ENCODE results near the gene NAALAD2. TPM values are rescaled to one million over a fixed set of nuclear protein-coding genes. Genes with fewer than 3 reads are reported as not detected.
"Not testable (repeated sequence)": the region's sequence is repeated elsewhere in the genome, so short reads cannot be mapped to it uniquely, and the experiment has no call there.

NAALAD2 gene
- polyA plus RNA-seq, 6 donors from 2014 or later = 0.08 to 0.12 (median 0.10) TPM; not detected in 3

DNA sequence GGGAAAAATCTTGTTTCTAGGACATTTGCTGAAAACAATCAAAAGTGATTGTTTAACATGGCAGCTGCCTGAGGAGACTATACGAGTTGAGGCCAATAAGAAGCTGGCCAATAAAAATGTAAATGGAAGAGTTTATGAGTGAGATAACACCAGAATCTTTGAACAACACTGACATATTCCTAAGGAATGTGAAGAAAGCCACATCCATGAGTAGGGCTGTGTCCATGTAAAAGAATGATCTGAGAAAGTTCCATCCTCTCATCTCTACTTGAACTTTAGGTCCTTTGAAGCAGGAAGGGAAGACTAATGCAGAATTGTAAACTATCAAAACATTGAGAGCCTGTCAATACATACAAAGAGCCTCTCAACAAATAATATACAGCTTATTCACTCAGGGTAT is 95.3 kb downstream of the NAALAD2 start:
- Mint-ChIP-seq H3K9me3 (peaks cover 4 to 14% (median 7%) of the 10 kb centered on the region in 7 donors), H3K4me1 (peaks cover 0 to 2% (median 0%) of the 10 kb centered on the region in 3 donors), H3K27me3 (peaks cover 4 to 29% (median 10%) of the 10 kb centered on the region in 3 donors), H3K27ac (no peak overlapping the region), H3K36me3 (peaks cover 4 to 17% of the 10 kb centered on the region in 2 donors), H3K4me3 (no peak overlapping the region)
- ATAC-seq (ENCODE audit: low read depth in 2 of 2) (no peak), DNase-seq (no peak)

DNA sequence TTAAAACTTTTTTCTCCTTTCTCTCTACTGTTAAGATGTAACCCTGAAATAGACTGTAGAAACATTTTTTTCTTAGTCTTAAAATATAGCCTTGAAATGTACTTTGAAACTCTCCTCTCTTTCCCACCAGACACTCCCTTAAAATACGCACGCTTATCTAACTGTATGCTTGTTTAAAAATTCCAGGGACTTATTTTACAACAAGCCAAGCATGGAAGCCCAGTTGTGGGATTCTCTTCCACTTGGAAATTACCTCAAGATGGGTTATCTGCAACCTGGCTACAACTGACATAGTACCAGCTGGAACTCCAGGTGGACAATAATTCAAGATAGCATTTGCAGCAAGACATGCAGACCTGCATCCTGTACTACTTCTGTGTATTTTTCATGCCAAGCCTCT is 100.5 kb downstream of the NAALAD2 start:
- no peak overlapping the region for H3K27ac Mint-ChIP-seq
- H3K4me1 Mint-ChIP-seq = no peaks in the 10 kb centered on the region
- no peak for DNase-seq
- H3K27me3 Mint-ChIP-seq = peaks cover 2 to 43% (median 14%) of the 10 kb centered on the region in 3 donors
- peaks cover 2 to 8% (median 4%) of the 10 kb centered on the region in 7 donors for H3K9me3 Mint-ChIP-seq
- H3K4me3 Mint-ChIP-seq = no peak overlapping the region
- H3K36me3 Mint-ChIP-seq = peaks cover under 1 to 4% of the 10 kb centered on the region in 2 donors
- ATAC-seq (ENCODE audit: low read depth in 2 of 2) = no peak

DNA sequence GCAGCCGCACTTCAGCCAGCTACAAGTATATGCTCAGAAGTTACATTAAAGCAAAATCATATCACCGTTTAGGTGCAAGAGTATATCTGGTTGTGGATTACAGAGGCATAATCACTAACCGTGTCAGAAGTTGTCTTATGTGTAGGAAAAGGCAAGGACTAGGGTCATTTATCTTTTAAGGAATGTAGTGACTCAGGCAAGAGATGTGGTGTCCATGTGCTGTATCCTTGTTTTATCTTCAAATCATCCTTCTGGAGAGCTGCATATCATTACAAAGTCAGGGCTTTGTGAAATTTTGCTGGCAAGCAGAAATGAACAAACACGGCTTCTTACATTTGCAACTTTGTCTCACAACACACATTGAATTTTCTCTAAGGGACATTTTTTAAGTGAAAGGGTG is 101.1 kb downstream of the NAALAD2 start:
- H3K4me1 Mint-ChIP-seq = no peaks in the 10 kb centered on the region
- no peak overlapping the region for H3K4me3 Mint-ChIP-seq
- peaks cover 0 to 5% (median 1%) of the 10 kb centered on the region in 7 donors for H3K9me3 Mint-ChIP-seq
- ATAC-seq (ENCODE audit: low read depth in 2 of 2) (no peak), DNase-seq (no peak)
- peaks cover 4 to 43% (median 13%) of the 10 kb centered on the region in 3 donors for H3K27me3 Mint-ChIP-seq
- no peaks in the 10 kb centered on the region for H3K36me3 Mint-ChIP-seq
- no peak overlapping the region for H3K27ac Mint-ChIP-seq

DNA sequence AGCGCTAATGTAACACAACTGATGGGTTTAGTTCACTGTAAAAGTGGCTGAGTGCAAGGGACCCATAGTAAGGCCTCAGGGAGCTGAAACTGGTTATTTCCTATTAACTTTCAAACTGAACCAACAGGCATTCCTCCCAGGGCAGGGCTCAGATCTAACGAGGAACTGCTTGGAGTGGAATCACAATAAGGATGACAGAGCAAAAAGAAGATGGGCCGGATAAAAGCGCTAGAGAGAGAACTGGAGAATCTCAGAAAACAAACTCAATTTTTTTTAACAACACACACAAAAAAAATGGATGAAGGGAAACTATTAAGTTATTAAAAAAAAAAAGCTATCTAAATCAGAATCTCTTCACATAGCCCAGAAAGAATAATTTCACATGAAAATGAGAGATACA is 102.5 kb downstream of the NAALAD2 start:
- H3K4me3 Mint-ChIP-seq = no peak overlapping the region
- H3K4me1 Mint-ChIP-seq = no peaks in the 10 kb centered on the region
- H3K27ac Mint-ChIP-seq = no peak overlapping the region
- DNase-seq (no peak), ATAC-seq (ENCODE audit: low read depth in 2 of 2) (no peak)
- peaks cover 0 to 2% (median 0%) of the 10 kb centered on the region in 7 donors for H3K9me3 Mint-ChIP-seq
- H3K27me3 Mint-ChIP-seq = peaks cover 4 to 42% (median 13%) of the 10 kb centered on the region in 3 donors
- no peaks in the 10 kb centered on the region for H3K36me3 Mint-ChIP-seq

DNA sequence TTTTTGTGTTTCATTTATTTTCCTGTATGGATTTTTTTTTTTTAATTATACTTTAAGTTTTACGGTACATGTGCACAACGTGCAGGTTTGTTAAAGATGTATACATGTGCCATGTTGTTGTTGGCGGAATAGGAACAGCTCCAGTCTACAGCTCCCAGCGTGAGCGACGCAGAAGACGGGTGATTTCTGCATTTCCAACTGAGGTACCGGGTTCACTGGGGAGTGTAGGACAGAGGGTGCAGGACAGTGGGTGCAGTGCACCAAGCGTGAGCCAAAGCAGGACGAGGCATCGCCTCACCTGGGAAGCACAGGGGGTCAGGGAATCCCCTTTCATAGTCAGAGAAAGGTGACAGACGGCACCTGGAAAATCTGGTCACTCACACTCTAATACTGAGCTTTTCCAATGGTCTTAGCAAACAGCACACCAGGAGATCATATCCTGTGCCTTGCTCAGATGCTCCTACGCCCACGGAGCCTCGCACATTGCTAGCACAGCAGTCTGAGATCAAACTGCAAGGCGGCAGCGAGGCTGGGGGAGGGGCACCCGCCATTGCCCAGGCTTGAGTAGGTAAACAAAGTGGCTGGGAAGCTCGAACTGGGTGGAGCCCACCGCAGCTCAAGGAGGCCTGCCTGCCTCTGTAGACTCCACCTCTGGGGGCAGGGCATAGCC is 105.6 kb downstream of the NAALAD2 start:
- peaks cover 14 to 47% (median 26%) of the 10 kb centered on the region in 3 donors for H3K27me3 Mint-ChIP-seq
- not testable (repeated sequence) for DNase-seq; ATAC-seq (ENCODE audit: low read depth in 2 of 2); H3K4me3 Mint-ChIP-seq; H3K4me1 Mint-ChIP-seq; H3K27ac Mint-ChIP-seq; H3K36me3 Mint-ChIP-seq; H3K9me3 Mint-ChIP-seq

DNA sequence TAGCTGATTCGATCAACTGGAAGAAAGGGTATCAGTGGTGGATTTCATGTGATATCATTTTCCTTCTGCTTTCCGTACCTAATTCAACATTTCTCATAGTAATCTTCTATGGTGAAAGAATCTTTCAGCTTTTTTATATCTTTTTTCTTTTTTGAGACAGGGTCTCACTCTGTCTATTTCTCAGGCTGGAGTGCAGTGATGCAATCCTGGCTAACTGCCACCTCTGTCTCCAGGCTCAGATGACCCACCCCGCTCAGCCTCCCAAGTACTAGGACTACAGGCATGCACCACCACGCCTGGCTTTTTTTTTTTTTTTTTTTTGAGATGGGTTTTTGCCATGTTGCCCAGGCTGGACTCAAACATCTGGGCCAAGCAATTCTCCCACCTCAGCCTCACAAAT is 107.0 kb downstream of the NAALAD2 start:
- DNase-seq (no peak), ATAC-seq (ENCODE audit: low read depth in 2 of 2) (no peak)
- Mint-ChIP-seq H3K27me3 (peaks cover 14 to 39% (median 21%) of the 10 kb centered on the region in 3 donors), H3K4me3 (no peak overlapping the region), H3K4me1 (no peaks in the 10 kb centered on the region), H3K36me3 (no peaks in the 10 kb centered on the region), H3K27ac (no peak overlapping the region), H3K9me3 (peaks cover 0 to 2% (median 0%) of the 10 kb centered on the region in 7 donors)

Other genes starting within 250 kb of the NAALAD2 start
- gene TRIM49D1, start 212.4 kb upstream of the NAALAD2 start, polyA plus RNA-seq (ENCODE audit: low read depth in 6 of 6) = not detected
- not detected for gene TRIM49D2, start 210.6 kb upstream of the NAALAD2 start, polyA plus RNA-seq (ENCODE audit: low read depth in 6 of 6)
- not detected for gene TRIM64, start 168.6 kb upstream of the NAALAD2 start, polyA plus RNA-seq (ENCODE audit: low read depth in 6 of 6)
- not detected for gene TRIM49C, start 103.6 kb upstream of the NAALAD2 start, polyA plus RNA-seq (ENCODE audit: low read depth in 6 of 6)
- not detected for gene UBTFL1, start 48.7 kb upstream of the NAALAD2 start, polyA plus RNA-seq (ENCODE audit: low read depth in 6 of 6)
- gene CHORDC1, start 88.4 kb downstream of the NAALAD2 start, polyA plus RNA-seq (ENCODE audit: low read depth in 6 of 6) = 10 to 100 TPM; 19.1 to 35.2 (median 20.6) TPM

Measured in naive B cell (primary cell).